ENCODE results near the gene MAP2K4. TPM values are rescaled to one million over a fixed set of nuclear protein-coding genes. Genes with fewer than 3 reads are reported as not detected.

MAP2K4 gene
- total RNA-seq, 1 experiment from 2014 or later, result 24.4 TPM

DNA sequence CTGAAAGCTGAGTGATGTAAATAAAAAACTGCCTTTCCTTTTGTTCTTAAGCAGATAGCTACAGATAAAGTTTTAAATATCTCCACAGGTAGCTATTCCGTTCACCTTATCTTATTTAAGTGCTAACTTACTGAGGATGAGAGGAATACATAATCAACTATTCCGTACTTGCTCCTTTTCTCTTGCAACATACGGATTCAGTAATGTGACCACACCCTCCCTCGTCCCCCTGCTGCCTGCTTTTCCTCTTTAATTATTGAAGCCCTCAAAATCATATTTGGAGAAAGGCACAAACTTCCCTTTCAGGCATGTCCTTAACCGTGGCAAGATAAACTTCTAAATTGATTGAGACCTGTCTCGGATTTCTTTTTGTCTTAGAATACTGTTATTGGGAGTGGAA, 101.4 kb downstream of the MAP2K4 start:
- POLR2A ChIA-PET, result no interaction called here
- Mint-ChIP-seq H3K9me3 (peaks cover 24% of the 10 kb centered on the region), H3K4me3 (peak overlapping the region; percentile 58), H3K27ac (peak overlapping the region; percentile 11), H3K36me3 (peaks cover 41% of the 10 kb centered on the region), H3K4me1 (peaks cover 49% of the 10 kb centered on the region), H3K27me3 (ENCODE audit: low read depth) (no peaks in the 10 kb centered on the region)
- CTCF ChIA-PET, result no interaction called here
- TF ChIP-seq, protein P1, sequence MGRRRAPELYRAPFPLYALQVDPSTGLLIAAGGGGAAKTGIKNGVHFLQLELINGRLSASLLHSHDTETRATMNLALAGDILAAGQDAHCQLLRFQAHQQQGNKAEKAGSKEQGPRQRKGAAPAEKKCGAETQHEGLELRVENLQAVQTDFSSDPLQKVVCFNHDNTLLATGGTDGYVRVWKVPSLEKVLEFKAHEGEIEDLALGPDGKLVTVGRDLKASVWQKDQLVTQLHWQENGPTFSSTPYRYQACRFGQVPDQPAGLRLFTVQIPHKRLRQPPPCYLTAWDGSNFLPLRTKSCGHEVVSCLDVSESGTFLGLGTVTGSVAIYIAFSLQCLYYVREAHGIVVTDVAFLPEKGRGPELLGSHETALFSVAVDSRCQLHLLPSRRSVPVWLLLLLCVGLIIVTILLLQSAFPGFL (CRISPR knock-in tag; IDR thresholded peaks at IDR 0.05; ENCODE audit: borderline replicate concordance), result no peak
- TF ChIP-seq TEAD4 (CRISPR knock-in tag; IDR thresholded peaks at IDR 0.05) (no peak), NR3C1 (CRISPR knock-in tag; conservative IDR thresholded peaks at IDR 0.05; ENCODE audit: low read depth) (no peak), FOXP1 (CRISPR knock-in tag; IDR thresholded peaks at IDR 0.05; ENCODE audit: borderline replicate concordance) (no peak), ZNF671 (CRISPR knock-in tag; IDR thresholded peaks at IDR 0.05) (no peak), ZNF317 (CRISPR knock-in tag; IDR thresholded peaks at IDR 0.05; ENCODE audit: borderline replicate concordance, low read depth) (no peak)
- TF ChIP-seq, protein P2, sequence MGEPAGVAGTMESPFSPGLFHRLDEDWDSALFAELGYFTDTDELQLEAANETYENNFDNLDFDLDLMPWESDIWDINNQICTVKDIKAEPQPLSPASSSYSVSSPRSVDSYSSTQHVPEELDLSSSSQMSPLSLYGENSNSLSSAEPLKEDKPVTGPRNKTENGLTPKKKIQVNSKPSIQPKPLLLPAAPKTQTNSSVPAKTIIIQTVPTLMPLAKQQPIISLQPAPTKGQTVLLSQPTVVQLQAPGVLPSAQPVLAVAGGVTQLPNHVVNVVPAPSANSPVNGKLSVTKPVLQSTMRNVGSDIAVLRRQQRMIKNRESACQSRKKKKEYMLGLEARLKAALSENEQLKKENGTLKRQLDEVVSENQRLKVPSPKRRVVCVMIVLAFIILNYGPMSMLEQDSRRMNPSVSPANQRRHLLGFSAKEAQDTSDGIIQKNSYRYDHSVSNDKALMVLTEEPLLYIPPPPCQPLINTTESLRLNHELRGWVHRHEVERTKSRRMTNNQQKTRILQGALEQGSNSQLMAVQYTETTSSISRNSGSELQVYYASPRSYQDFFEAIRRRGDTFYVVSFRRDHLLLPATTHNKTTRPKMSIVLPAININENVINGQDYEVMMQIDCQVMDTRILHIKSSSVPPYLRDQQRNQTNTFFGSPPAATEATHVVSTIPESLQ (CRISPR knock-in tag; IDR thresholded peaks at IDR 0.05), result no peak
- DNase-seq (ENCODE audit: low spot score) (no peak), ATAC-seq (no peak)

DNA sequence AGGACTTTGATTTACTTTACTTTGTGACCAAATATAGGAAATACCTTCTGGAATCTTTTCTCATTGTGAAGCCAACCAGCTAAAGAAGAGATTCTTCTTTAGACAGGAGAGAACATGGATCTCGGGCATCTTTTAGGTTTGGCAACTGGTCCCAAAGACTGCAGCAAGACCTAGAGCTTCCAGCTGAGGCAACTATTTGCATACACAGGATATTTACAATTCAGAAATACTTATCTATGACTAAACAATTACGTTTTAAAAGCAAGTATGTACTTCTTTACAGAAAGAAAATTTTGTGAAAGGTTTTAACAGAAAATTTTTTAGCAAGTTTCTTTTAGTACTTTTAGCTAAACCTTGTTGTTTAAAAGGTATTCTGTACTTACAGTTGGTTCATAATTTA, 106.5 kb downstream of the MAP2K4 start:
- Mint-ChIP-seq H3K36me3 (peaks cover 55% of the 10 kb centered on the region), H3K27me3 (ENCODE audit: low read depth) (no peaks in the 10 kb centered on the region), H3K4me1 (peaks cover 31% of the 10 kb centered on the region), H3K9me3 (peaks cover 12% of the 10 kb centered on the region), H3K27ac (no peak overlapping the region), H3K4me3 (no peak overlapping the region)
- ATAC-seq (no peak), DNase-seq (ENCODE audit: low spot score) (no peak)
- TF ChIP-seq TEAD1 (CRISPR knock-in tag; IDR thresholded peaks at IDR 0.05), result no peak
- TF ChIP-seq, protein P3, sequence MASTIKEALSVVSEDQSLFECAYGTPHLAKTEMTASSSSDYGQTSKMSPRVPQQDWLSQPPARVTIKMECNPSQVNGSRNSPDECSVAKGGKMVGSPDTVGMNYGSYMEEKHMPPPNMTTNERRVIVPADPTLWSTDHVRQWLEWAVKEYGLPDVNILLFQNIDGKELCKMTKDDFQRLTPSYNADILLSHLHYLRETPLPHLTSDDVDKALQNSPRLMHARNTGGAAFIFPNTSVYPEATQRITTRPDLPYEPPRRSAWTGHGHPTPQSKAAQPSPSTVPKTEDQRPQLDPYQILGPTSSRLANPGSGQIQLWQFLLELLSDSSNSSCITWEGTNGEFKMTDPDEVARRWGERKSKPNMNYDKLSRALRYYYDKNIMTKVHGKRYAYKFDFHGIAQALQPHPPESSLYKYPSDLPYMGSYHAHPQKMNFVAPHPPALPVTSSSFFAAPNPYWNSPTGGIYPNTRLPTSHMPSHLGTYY (CRISPR knock-in tag; IDR thresholded peaks at IDR 0.05), result no peak
- TF ChIP-seq PRRX2 (CRISPR knock-in tag; IDR thresholded peaks at IDR 0.05), result no peak
- no peak for TF ChIP-seq FOXK1 (CRISPR knock-in tag; IDR thresholded peaks at IDR 0.05)
- TF ChIP-seq FOXP1 (CRISPR knock-in tag; IDR thresholded peaks at IDR 0.05; ENCODE audit: borderline replicate concordance), result no peak
- TF ChIP-seq, protein P4, sequence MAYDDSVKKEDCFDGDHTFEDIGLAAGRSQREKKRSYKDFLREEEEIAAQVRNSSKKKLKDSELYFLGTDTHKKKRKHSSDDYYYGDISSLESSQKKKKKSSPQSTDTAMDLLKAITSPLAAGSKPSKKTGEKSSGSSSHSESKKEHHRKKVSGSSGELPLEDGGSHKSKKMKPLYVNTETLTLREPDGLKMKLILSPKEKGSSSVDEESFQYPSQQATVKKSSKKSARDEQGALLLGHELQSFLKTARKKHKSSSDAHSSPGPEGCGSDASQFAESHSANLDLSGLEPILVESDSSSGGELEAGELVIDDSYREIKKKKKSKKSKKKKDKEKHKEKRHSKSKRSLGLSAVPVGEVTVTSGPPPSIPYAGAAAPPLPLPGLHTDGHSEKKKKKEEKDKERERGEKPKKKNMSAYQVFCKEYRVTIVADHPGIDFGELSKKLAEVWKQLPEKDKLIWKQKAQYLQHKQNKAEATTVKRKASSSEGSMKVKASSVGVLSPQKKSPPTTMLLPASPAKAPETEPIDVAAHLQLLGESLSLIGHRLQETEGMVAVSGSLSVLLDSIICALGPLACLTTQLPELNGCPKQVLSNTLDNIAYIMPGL (CRISPR knock-in tag; IDR thresholded peaks at IDR 0.05), result no peak
- no peak for TF ChIP-seq EMX1 (CRISPR knock-in tag; IDR thresholded peaks at IDR 0.05)
- TF ChIP-seq SOX15 (CRISPR knock-in tag; IDR thresholded peaks at IDR 0.05), result no peak
- TF ChIP-seq ZNF317 (CRISPR knock-in tag; IDR thresholded peaks at IDR 0.05; ENCODE audit: borderline replicate concordance, low read depth), result no peak
- no peak for TF ChIP-seq ELF4 (CRISPR knock-in tag; IDR thresholded peaks at IDR 0.05; ENCODE audit: low read depth)
- TF ChIP-seq FOXJ3 (CRISPR knock-in tag; IDR thresholded peaks at IDR 0.05; ENCODE audit: borderline replicate concordance), result no peak
- TF ChIP-seq, protein P5, sequence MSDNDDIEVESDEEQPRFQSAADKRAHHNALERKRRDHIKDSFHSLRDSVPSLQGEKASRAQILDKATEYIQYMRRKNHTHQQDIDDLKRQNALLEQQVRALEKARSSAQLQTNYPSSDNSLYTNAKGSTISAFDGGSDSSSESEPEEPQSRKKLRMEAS (CRISPR knock-in tag; IDR thresholded peaks at IDR 0.05), result no peak
- no peak for TF ChIP-seq ZNF423 (CRISPR knock-in tag; IDR thresholded peaks at IDR 0.05)
- no peak for TF ChIP-seq NR1H2 (CRISPR knock-in tag; IDR thresholded peaks at IDR 0.05)
- no peak for TF ChIP-seq TCF7 (CRISPR knock-in tag; IDR thresholded peaks at IDR 0.05; ENCODE audit: low read depth)
- no peak for TF ChIP-seq MYBL2 (CRISPR knock-in tag; IDR thresholded peaks at IDR 0.05)
- TF ChIP-seq, protein P6, sequence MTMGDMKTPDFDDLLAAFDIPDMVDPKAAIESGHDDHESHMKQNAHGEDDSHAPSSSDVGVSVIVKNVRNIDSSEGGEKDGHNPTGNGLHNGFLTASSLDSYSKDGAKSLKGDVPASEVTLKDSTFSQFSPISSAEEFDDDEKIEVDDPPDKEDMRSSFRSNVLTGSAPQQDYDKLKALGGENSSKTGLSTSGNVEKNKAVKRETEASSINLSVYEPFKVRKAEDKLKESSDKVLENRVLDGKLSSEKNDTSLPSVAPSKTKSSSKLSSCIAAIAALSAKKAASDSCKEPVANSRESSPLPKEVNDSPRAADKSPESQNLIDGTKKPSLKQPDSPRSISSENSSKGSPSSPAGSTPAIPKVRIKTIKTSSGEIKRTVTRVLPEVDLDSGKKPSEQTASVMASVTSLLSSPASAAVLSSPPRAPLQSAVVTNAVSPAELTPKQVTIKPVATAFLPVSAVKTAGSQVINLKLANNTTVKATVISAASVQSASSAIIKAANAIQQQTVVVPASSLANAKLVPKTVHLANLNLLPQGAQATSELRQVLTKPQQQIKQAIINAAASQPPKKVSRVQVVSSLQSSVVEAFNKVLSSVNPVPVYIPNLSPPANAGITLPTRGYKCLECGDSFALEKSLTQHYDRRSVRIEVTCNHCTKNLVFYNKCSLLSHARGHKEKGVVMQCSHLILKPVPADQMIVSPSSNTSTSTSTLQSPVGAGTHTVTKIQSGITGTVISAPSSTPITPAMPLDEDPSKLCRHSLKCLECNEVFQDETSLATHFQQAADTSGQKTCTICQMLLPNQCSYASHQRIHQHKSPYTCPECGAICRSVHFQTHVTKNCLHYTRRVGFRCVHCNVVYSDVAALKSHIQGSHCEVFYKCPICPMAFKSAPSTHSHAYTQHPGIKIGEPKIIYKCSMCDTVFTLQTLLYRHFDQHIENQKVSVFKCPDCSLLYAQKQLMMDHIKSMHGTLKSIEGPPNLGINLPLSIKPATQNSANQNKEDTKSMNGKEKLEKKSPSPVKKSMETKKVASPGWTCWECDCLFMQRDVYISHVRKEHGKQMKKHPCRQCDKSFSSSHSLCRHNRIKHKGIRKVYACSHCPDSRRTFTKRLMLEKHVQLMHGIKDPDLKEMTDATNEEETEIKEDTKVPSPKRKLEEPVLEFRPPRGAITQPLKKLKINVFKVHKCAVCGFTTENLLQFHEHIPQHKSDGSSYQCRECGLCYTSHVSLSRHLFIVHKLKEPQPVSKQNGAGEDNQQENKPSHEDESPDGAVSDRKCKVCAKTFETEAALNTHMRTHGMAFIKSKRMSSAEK (CRISPR knock-in tag; IDR thresholded peaks at IDR 0.05; ENCODE audit: borderline replicate concordance), result no peak
- TF ChIP-seq, protein P7, sequence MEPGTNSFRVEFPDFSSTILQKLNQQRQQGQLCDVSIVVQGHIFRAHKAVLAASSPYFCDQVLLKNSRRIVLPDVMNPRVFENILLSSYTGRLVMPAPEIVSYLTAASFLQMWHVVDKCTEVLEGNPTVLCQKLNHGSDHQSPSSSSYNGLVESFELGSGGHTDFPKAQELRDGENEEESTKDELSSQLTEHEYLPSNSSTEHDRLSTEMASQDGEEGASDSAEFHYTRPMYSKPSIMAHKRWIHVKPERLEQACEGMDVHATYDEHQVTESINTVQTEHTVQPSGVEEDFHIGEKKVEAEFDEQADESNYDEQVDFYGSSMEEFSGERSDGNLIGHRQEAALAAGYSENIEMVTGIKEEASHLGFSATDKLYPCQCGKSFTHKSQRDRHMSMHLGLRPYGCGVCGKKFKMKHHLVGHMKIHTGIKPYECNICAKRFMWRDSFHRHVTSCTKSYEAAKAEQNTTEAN (CRISPR knock-in tag; IDR thresholded peaks at IDR 0.05), result no peak
- no peak for TF ChIP-seq IRF2 (CRISPR knock-in tag; IDR thresholded peaks at IDR 0.05; ENCODE audit: borderline replicate concordance, low read depth)
- CTCF ChIA-PET, result no interaction called here
- POLR2A ChIA-PET, result no interaction called here
